Hepatocyte (in vitro differentiated cells): Measurements from ENCODE around the gene PRDM11. TPM values are rescaled to one million over a fixed set of nuclear protein-coding genes. Genes with fewer than 3 reads are reported as not detected.

Source experiments
- DNase-seq: peaks from one replicate; pipeline ENCODE4 v3.0.0-alpha.2; 2016; ENCODE audit warnings: low spot score
- H2AFZ ChIP-seq: fragments of 200-600 bp; sonication (generic); 2 replicates; pipeline ENCODE4 v1.6.0; 2016; ENCODE audit warnings: antibody characterized with exemption, mild to moderate bottlenecking
- H3K27ac ChIP-seq: fragments of 200-600 bp; sonication (generic); 2 replicates; pipeline ENCODE4 v1.5.1; 2016; ENCODE audit warnings: mild to moderate bottlenecking
- H3K27me3 ChIP-seq: fragments of 200-600 bp; sonication (generic); 2 replicates; pipeline ENCODE4 v1.6.1; 2016
- H3K36me3 ChIP-seq: fragments of 200-600 bp; sonication (generic); replicated peaks from 2 replicates; pipeline ENCODE4 v1.5.1; 2016; ENCODE audit warnings: low read depth; ENCODE audit not compliant: insufficient read depth
- H3K4me1 ChIP-seq: fragments of 200-600 bp; sonication (generic); 2 replicates; pipeline ENCODE4 v1.5.1; 2016; ENCODE audit warnings: mild to moderate bottlenecking, moderate library complexity; ENCODE audit not compliant: insufficient read depth
- H3K4me2 ChIP-seq: fragments of 200-600 bp; sonication (generic); 2 replicates; pipeline ENCODE4 v1.6.0; 2016
- H3K4me3 ChIP-seq: fragments of 200-600 bp; sonication (generic); 2 replicates; pipeline ENCODE4 v1.5.1; 2016; ENCODE audit warnings: mild to moderate bottlenecking
- H3K79me2 ChIP-seq: fragments of 200-600 bp; sonication (generic); 2 replicates; pipeline ENCODE4 v1.6.0; 2017; ENCODE audit warnings: mild to moderate bottlenecking
- H3K9me2 ChIP-seq: fragments of 200-600 bp; sonication (generic); replicated peaks from 2 replicates; pipeline ENCODE4 v1.6.0; 2017; ENCODE audit warnings: mild to moderate bottlenecking; ENCODE audit not compliant: insufficient read depth
- H3K9me3 ChIP-seq: fragments of 200-600 bp; sonication (generic); 2 replicates; pipeline ENCODE4 v1.5.1; 2016; ENCODE audit warnings: low read depth, mild to moderate bottlenecking
- H4K20me1 ChIP-seq: fragments of 200-600 bp; sonication (generic); 2 replicates; pipeline ENCODE4 v1.6.0; 2016; ENCODE audit warnings: mild to moderate bottlenecking; ENCODE audit not compliant: insufficient read depth, poor library complexity, severe bottlenecking
- CTCF ChIP-seq: fragments of 200-600 bp; sonication (generic); IDR thresholded peaks from 2 replicates; pipeline ENCODE4 v1.5.1; 2016; ENCODE audit warnings: antibody characterized with exemption, mild to moderate bottlenecking; ENCODE audit not compliant: poor library complexity
- EZH2 ChIP-seq: fragments of 200-600 bp; sonication (generic); IDR thresholded peaks from 2 replicates; pipeline ENCODE4 v1.6.1; 2016; ENCODE audit warnings: antibody characterized with exemption, mild to moderate bottlenecking, borderline replicate concordance
- EZH2phosphoT487 ChIP-seq: fragments of 200-600 bp; sonication (generic); IDR thresholded peaks from one replicate; pipeline ENCODE4 v1.6.1; 2018; ENCODE audit warnings: antibody characterized with exemption, mild to moderate bottlenecking, low read depth, moderate library complexity; ENCODE audit not compliant: unreplicated experiment, severe bottlenecking
- WGBS: methylation state at CpG from one replicate; pipeline ENCODE4 v1.1.6; 2016; ENCODE audit warnings: low lambda C conversion rate; ENCODE audit errors: missing lambda C conversion rate; 5-methylcytosine and 5-hydroxymethylcytosine counted together
- polyA plus RNA-seq: library from polyadenylated mRNA; unstranded; fragments of >200 nt; fragmentation: Nextera tagmentation; extraction: Ambion mirVana; gene quantifications from 2 replicates; pipeline ENCODE4 v1.2.1, GENCODE V29; 2016
- total RNA-seq: library from RNA; depleted of rRNA; stranded (reverse); fragments of >200 nt; gene quantifications from 2 replicates; pipeline ENCODE4 v1.2.3, GENCODE V29; 2014

The PRDM11 gene
- total and polyA plus RNA-seq, 2 experiments from 2014 or later, result 11.2 to 15.0 TPM

GRCh38 chr11:45174963-45175362 is 28.5 kb downstream of the PRDM11 start:
- Histone ChIP-seq H3K4me1 (peaks cover 13% of the 10 kb centered on the region), H2AFZ (no peak overlapping the region), H3K9me2 (no peaks in the 10 kb centered on the region), H3K4me3 (no peak overlapping the region), H3K27ac (no peak overlapping the region), H4K20me1 (no peaks in the 10 kb centered on the region), H3K9me3 (no peaks in the 10 kb centered on the region), H3K27me3 (no peaks in the 10 kb centered on the region), H3K79me2 (peaks cover 27% of the 10 kb centered on the region), H3K36me3 (no peaks in the 10 kb centered on the region), H3K4me2 (no peak overlapping the region)
- no peak for TF ChIP-seq EZH2phosphoT487
- no peak for TF ChIP-seq EZH2
- TF ChIP-seq CTCF, result no peak
- no peak for DNase-seq
- WGBS, result 87% methylated on average over 4 of the region's 4 CpGs

- peak overlapping the region; percentile 16 for H3K27ac ChIP-seq
- TF ChIP-seq EZH2phosphoT487, result no peak
- no peak for TF ChIP-seq CTCF
- TF ChIP-seq EZH2, result no peak
- no peaks in the 10 kb centered on the region for H3K27me3 ChIP-seq
- no peak overlapping the region for H3K4me2 ChIP-seq
- no peak for DNase-seq
- H3K9me3 ChIP-seq, result no peaks in the 10 kb centered on the region
- no peaks in the 10 kb centered on the region for H3K36me3 ChIP-seq
- H3K4me1 ChIP-seq, result peaks cover 28% of the 10 kb centered on the region
- no peak overlapping the region for H3K4me3 ChIP-seq
- H4K20me1 ChIP-seq, result no peaks in the 10 kb centered on the region
- H3K9me2 ChIP-seq, result no peaks in the 10 kb centered on the region
- H3K79me2 ChIP-seq, result peaks cover 27% of the 10 kb centered on the region
- no peak overlapping the region for H2AFZ ChIP-seq
- 42% methylated on average over 1 of the region's 1 CpG for WGBS
Measured at GRCh38 chr11:45176996-45177395, 30.6 kb downstream of the PRDM11 start.

GRCh38 chr11:45178223-45178622 is 31.8 kb downstream of the PRDM11 start:
- Histone ChIP-seq H3K9me2 (no peaks in the 10 kb centered on the region), H3K4me2 (no peak overlapping the region), H3K9me3 (no peaks in the 10 kb centered on the region), H3K4me1 (peaks cover 36% of the 10 kb centered on the region), H3K4me3 (no peak overlapping the region), H4K20me1 (no peaks in the 10 kb centered on the region), H3K36me3 (no peaks in the 10 kb centered on the region), H3K79me2 (peaks cover 34% of the 10 kb centered on the region), H3K27me3 (no peaks in the 10 kb centered on the region), H3K27ac (peak overlapping the region; percentile 16), H2AFZ (no peak overlapping the region)
- no peak for DNase-seq
- TF ChIP-seq CTCF (no peak), EZH2 (no peak), EZH2phosphoT487 (no peak)
- WGBS, result 88% methylated on average over 7 of the region's 7 CpGs
